HTERT RPE-1 (cell line): Measurements from ENCODE around the gene ARHGEF28.

ENCODE experiments used
- in situ Hi-C: fragments of 300-500 bp; cut with MboI; formaldehyde crosslinking; loops from 4 replicates; pipeline ENCODE4 v1.14.3; 2020; ENCODE audit warnings: low sequenced_read_pairs

Gene ARHGEF28

DNA sequence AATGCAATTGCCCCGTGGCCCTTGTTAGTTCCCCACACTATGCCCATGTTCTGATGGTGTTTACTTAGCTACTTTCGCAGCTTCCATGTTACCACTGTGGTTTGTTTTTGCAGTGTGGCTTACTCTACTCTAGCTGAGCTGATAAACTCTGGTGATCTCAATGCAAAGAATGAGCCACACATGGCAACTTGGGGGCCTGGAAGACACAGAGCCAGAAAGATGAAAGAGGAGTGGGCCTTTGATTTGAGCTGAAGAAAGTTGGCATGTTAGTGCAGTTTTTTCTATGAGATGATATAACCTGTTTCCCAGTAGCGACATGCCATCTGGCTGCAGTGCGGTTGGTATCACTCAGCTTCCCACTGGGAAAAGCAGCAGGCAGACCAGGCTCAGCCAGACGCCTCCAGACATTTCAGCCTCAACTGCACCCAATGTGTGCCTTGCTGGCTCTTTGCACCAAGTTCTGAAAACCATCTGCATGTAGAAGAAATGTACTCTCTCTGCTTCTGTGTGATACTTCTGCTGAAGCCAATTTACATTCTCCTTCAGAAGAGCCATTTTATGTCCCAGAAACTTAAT is 329.4 kb downstream of the ARHGEF28 start:
- in situ Hi-C loops = no loop called here

GRCh38 chr5:73957397-73958001 is 331.5 kb downstream of the ARHGEF28 start:
- in situ Hi-C loops = no loop called here

DNA sequence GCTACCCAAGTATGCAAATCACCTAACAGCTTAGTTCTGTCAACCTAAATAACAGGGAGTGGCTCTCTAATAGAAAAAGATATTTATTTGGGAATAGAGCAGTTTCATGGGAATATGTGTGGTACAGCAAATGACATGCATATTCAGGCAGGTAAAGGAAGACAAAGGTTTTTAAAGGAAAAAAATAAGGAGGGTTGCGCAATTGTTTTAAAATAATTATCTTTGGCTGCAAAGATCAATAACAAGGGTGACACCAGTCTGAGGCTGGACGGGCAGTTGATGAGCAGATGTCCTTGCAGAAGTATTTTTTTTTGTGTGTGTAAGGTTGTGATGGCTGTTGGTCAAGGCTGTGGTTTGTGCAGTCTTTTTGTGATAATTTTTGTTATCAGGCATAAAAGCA is 332.0 kb downstream of the ARHGEF28 start:
- in situ Hi-C loops = no loop called here

- in situ Hi-C loops = no loop called here
Observed at GRCh38 chr5:73960023-73960422, 334.0 kb downstream of the ARHGEF28 start.

- in situ Hi-C loops = no loop called here
Observed at GRCh38 chr5:73960426-73960825, 334.4 kb downstream of the ARHGEF28 start.

GRCh38 chr5:73962801-73963425 is 336.9 kb downstream of the ARHGEF28 start:
- in situ Hi-C loops = no loop called here

GRCh38 chr5:73964352-73964865 is 338.4 kb downstream of the ARHGEF28 start:
- in situ Hi-C loops = no loop called here

- in situ Hi-C loops = no loop called here
Observed at GRCh38 chr5:73966451-73966850, 340.5 kb downstream of the ARHGEF28 start.

DNA sequence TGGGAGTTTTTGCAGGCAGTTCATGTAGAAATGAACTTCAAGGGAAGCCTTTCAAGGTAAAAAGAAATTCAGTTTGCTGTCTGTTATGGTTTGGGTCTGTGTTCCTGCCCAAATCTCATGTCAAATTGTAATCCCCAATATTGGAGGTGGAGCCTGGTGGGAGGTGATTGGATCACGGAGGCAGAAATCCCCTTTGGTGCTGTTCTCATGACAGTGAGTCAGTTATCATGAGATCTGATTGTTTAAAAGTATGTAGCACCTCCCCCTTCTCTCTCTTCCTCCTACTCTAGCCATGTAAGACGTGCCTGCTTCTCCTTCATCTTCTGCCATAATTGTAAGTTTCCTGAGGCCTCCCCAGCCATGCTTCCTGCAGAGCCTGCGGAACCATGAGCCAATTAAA is 341.4 kb downstream of the ARHGEF28 start:
- in situ Hi-C loops = no loop called here

GRCh38 chr5:73968246-73968645 is 342.2 kb downstream of the ARHGEF28 start:
- in situ Hi-C loops = no loop called here

GRCh38 chr5:73968729-73969128 is 342.7 kb downstream of the ARHGEF28 start:
- in situ Hi-C loops = no loop called here

DNA sequence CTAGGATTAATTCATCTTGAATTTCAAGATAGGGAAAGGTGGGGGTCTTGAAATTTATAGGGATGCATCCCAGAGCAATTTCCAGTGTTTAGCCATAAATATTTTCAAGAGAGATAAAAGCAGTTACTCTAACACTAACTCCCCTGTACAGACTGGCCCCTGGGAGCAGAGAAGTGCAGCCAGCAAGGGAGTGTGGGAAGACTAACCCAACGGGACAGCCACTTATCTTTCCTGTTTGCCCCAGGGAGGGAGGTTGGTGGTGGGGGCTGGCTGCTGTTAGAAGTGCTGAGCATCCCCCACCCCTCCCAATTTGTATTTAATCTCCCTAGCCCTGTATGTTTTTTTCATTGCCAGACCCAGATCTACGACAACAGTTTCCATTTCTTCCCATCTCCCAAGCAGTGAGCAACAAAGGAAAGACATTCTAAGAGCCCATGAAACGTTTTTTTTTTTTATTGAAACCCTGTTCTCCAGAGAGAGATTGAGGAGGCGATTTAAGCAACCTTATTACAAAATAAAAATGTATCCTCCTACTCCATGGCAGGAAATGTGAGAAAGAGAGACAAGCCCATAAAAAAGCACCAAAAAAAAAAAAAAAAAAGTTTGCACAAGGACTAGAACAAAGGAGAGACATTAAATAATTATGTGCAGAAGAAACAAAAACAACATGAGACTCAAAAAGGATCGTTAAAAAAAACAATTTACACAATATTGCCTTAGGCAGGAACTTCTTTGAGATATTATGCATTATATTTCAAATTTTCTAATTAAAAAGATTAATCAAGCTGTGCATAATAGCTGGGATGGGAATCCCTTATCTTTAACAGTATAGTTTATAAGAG is 343.4 kb downstream of the ARHGEF28 start:
- in situ Hi-C loops = no loop called here

DNA sequence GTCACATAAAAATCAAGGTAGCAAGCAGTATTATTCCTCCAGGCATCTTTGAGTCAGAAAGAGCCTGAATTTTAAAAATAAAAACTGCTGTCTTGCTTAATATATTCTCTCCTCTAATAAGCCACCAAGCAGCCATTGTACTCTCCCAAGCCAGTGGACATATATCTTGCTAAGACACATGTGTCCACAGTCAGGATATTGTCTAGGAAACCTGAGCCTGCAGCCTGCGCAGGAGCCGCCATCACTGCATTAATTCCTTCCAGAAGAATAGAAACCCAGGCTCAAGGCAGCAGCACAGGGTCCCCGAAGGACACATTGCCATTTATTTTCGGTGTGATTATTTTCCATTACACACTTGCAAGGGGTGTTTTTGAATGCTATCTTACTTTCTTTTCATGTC is 345.3 kb downstream of the ARHGEF28 start:
- in situ Hi-C loops = no loop called here

DNA sequence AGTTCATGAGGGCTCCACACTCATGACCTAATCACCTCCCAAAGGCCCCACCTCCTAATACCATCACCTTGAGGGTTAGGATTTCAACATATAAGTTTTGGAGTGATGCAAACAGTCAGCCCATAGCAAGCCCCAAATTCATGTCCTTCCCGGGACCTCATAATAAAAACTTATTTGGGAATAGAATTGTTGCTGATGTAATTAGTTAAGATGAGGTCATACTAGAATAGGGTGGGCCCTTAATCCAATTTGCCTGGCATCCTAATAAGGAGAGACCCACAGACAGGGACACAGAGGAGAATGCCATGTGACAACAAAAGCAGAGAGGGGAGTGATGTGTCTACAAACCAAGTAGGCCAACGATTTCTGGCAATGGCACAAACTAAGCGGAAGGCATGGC is 347.1 kb downstream of the ARHGEF28 start:
- in situ Hi-C loops = no loop called here

GRCh38 chr5:73974871-73975360 is 348.9 kb downstream of the ARHGEF28 start:
- in situ Hi-C loops = no loop called here

DNA sequence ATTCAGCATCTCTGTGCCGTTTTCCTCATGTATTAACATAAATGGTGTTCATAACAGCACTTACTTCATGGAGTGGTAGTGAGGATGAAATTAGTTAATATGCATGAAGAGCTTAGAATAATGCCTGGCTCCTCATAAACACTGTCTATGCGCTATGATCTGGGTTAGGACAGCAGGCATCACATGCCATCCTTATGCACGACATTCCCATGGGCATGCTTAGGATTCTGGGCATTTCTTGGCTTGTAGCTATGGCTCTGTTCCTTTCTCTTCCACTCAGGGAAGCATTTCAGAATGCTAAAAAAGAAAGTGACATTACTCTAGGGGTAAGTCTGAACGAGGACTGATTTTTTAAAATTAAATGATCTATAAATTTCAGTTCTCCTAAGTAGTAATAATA is 349.8 kb downstream of the ARHGEF28 start:
- in situ Hi-C loops = no loop called here

DNA sequence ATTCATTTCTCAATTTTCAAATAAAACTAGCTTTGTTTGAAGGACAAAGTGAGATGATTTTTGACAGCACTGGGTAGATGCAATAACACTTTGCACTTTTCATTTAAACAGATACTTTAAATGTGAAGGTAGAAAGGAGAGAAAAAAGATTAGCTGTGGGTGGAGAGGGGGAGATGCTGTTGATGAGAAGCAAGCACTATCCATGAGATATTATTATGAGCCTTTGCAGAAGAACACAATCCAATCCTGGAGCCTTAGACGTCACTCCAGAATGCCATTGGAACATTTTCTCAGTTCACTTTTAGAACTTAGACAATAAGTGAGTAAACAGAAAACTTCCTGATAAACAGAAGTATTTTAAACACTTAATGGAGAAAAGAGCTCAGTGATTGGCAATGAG is 351.1 kb downstream of the ARHGEF28 start:
- in situ Hi-C loops = no loop called here

DNA sequence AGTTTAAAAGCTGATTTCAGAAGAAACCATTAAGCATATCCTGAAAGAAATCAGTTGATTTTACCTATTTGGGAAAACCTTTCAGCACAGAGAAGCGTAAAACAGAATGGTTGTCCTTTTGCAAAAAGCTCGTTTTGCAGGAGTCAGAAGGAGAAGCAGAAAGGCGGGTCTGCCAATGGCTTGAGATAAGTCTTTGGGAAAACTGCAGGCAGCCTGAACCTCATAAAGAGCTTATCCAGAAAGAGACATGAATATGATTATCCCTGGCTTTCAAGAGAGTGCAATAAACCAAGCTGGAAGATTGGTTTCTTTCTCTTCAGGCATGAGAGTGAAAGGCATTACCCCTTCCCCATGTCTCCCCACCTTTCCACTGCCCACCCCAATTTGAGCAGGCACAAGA is 353.3 kb downstream of the ARHGEF28 start:
- in situ Hi-C loops = no loop called here

GRCh38 chr5:73981704-73982103 is 355.7 kb downstream of the ARHGEF28 start:
- in situ Hi-C loops = no loop called here

GRCh38 chr5:73983644-73984043 is 357.6 kb downstream of the ARHGEF28 start:
- in situ Hi-C loops = no loop called here

- in situ Hi-C loops = no loop called here
Observed at GRCh38 chr5:73985145-73985544, 359.1 kb downstream of the ARHGEF28 start.
